Measurements from ENCODE around the gene COL23A1.

- TF ChIP-seq CTCF (conservative IDR thresholded peaks at IDR 0.05 in 1 of 2, IDR thresholded peaks at IDR 0.05 in 1 of 2; ENCODE audit: low read depth in 1 of 2, low read length in 2 of 2): no peak
- TF ChIP-seq EZH2 (IDR thresholded peaks at IDR 0.05; ENCODE audit: low read length, missing control alignments): no peak
These were observed 42.1 kb upstream of the COL23A1 start for GRCh38 chr5:178632285-178632684.

Measured in fibroblast of lung (primary cell).